Glutamatergic neuron (in vitro differentiated cells): ENCODE results near the gene BAIAP3. TPM values are rescaled to one million over a fixed set of nuclear protein-coding genes. Genes with fewer than 3 reads are reported as not detected.

Experiments used
- DNase-seq: peaks from one replicate; pipeline ENCODE4 v3.0.0; 2022
- H3K27ac Mint-ChIP-seq: one replicate; pipeline ENCODE4 v1.8.0; 2020; ENCODE audit warnings: mild to moderate bottlenecking, mixed read lengths, inconsistent platforms; ENCODE audit not compliant: unreplicated experiment
- H3K27me3 Mint-ChIP-seq: one replicate; pipeline ENCODE4 v1.8.0; 2020; ENCODE audit warnings: mild to moderate bottlenecking, moderate library complexity, mixed read lengths, inconsistent platforms; ENCODE audit not compliant: unreplicated experiment
- H3K36me3 Mint-ChIP-seq: one replicate; pipeline ENCODE4 v1.8.0; 2020; ENCODE audit warnings: mild to moderate bottlenecking, mixed read lengths, inconsistent platforms; ENCODE audit not compliant: unreplicated experiment
- H3K4me1 Mint-ChIP-seq: one replicate; pipeline ENCODE4 v1.8.0; 2020; ENCODE audit warnings: mild to moderate bottlenecking, low read depth, mixed read lengths, inconsistent platforms; ENCODE audit not compliant: unreplicated experiment
- H3K4me3 Mint-ChIP-seq: one replicate; pipeline ENCODE4 v1.8.0; 2020; ENCODE audit warnings: mild to moderate bottlenecking, mixed read lengths, inconsistent platforms; ENCODE audit not compliant: unreplicated experiment
- H3K9me3 Mint-ChIP-seq: one replicate; pipeline ENCODE4 v1.8.0; 2020; ENCODE audit warnings: mild to moderate bottlenecking, moderate library complexity, mixed read lengths, inconsistent platforms; ENCODE audit not compliant: unreplicated experiment
- total RNA-seq: library from RNA; stranded (reverse); fragmentation: NEBNext Ultra II Directional; extraction: Animal tissue kit (Norgen Biotek cat#: 25700); gene quantifications from one replicate; pipeline ENCODE4 v1.2.1, GENCODE V29; 2021; ENCODE audit not compliant: unreplicated experiment
- TF ChIP-seq, protein P1 (sequence below): fragments of 200-600 bp; sonication (generic); IDR thresholded peaks from one replicate; pipeline ENCODE4 v1.5.0; 2021; ENCODE audit not compliant: partially characterized antibody, unreplicated experiment

BAIAP3 gene
- total RNA-seq, 1 donor from 2014 or later: 26.7 TPM

DNA sequence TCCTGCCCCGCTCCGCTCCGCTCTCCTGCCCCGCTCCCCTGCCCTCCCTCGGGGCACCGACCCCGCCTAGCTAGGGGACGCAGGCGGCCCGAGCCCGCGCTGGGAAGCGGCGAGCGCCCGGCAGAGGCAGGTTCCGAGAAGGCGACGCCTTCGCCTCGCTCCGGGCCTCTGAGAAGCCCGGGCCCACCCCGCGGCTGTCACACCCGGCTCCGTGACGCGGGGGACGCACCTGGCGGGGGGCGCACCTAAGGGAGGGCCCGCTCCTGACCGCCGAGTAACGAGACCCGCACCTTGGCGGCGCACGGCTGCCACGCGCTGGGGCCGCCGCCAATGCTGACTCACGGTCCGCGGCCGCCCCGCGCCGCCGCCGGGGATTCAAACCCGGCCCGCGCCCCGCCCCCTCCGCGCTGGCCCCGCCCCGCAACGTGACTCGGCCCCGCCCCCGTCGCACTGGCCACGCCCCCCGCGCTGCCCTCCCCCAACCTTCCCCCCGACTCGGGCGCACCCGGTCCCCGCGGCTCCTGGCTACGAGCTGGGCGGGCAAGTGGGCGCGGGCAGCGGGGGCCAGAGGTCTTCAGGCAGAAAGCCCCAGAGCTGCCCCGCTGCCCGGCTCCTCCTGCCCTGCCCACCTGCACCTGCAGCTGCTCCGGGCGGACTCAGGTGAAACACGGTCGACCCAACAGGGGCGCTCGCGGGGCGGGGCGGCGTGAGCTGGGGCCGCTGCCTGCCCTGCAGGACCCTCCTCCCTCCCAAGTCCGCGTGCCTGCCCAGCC is 46.0 kb downstream of the BAIAP3 start:
- TF ChIP-seq, protein P1, sequence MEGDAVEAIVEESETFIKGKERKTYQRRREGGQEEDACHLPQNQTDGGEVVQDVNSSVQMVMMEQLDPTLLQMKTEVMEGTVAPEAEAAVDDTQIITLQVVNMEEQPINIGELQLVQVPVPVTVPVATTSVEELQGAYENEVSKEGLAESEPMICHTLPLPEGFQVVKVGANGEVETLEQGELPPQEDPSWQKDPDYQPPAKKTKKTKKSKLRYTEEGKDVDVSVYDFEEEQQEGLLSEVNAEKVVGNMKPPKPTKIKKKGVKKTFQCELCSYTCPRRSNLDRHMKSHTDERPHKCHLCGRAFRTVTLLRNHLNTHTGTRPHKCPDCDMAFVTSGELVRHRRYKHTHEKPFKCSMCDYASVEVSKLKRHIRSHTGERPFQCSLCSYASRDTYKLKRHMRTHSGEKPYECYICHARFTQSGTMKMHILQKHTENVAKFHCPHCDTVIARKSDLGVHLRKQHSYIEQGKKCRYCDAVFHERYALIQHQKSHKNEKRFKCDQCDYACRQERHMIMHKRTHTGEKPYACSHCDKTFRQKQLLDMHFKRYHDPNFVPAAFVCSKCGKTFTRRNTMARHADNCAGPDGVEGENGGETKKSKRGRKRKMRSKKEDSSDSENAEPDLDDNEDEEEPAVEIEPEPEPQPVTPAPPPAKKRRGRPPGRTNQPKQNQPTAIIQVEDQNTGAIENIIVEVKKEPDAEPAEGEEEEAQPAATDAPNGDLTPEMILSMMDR: no peak
- peaks cover 12% of the 10 kb centered on the region for H3K9me3 Mint-ChIP-seq
- peak overlapping the region; percentile 77 for H3K27ac Mint-ChIP-seq
- no peaks in the 10 kb centered on the region for H3K36me3 Mint-ChIP-seq
- peak overlapping the region; percentile 87 for H3K4me3 Mint-ChIP-seq
- DNase-seq: peak; percentile 71
- H3K4me1 Mint-ChIP-seq: peaks cover 5% of the 10 kb centered on the region
- H3K27me3 Mint-ChIP-seq: peaks cover 9% of the 10 kb centered on the region

DNA sequence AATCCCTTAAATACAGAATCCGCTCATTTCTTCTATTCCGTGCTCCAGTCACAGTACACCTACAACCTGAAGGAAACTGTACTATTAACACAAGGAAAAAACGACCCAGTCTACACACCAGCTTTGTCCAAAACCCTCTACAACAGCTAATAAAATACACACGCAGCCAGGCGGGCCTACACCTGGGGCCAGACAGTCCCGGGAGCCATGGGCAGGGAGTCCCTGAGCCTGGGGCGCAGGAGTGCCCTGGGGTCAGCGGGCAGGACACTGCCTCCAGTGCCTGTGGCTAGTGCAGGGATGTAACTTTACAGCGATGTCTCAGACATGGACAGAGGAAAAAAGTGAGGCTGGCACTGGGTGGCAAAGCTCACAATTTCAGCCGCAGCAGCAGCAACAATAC is 46.8 kb downstream of the BAIAP3 start:
- H3K9me3 Mint-ChIP-seq: peaks cover 12% of the 10 kb centered on the region
- TF ChIP-seq, protein P1: no peak
- H3K36me3 Mint-ChIP-seq: no peaks in the 10 kb centered on the region
- DNase-seq: no peak
- peaks cover 9% of the 10 kb centered on the region for H3K27me3 Mint-ChIP-seq
- H3K27ac Mint-ChIP-seq: peak overlapping the region; percentile 77
- peak overlapping the region; percentile 87 for H3K4me3 Mint-ChIP-seq
- H3K4me1 Mint-ChIP-seq: peaks cover 5% of the 10 kb centered on the region

DNA sequence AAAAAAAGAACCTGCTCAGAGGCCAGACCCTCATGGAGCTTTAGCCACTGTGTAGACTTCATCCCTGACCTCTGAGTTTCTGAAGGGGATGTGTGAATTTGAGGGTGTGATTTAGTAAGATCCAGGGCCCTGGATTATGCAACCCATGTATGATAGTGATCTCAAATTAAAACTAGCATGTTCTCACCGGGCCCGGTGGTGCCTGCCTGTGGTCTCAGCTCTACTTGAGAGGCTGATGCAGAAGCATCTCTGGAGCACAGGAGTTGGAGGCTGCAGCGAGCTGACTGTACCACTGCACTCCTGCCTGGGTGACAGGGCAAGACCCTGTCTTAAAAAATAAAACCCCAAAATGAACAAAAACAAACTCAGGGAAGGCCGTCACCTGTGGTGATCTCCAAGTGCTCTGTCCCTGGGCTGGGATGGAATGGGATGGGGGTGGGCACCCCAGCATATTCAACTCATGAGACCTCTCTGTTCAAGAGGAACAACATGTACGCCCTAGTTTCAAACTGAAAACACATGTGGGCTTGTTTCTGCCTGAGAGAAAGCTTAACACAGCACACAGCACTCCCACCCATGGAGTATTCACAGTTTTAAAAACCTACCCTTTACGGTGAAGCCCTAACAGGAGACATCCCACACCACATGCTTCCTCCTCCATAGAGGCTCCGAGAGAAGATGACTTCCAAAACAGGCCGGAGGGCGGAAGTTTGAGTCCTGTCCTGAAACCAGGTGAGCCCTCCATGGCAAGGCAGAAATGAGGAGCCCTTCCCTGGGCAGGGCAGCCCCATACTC is 48.4 kb downstream of the BAIAP3 start:
- Mint-ChIP-seq H3K4me1 (peaks cover 5% of the 10 kb centered on the region), H3K36me3 (no peaks in the 10 kb centered on the region), H3K9me3 (peaks cover 10% of the 10 kb centered on the region), H3K27me3 (peaks cover 9% of the 10 kb centered on the region), H3K4me3 (no peak overlapping the region), H3K27ac (no peak overlapping the region)
- TF ChIP-seq, protein P1: no peak
- DNase-seq: no peak

DNA sequence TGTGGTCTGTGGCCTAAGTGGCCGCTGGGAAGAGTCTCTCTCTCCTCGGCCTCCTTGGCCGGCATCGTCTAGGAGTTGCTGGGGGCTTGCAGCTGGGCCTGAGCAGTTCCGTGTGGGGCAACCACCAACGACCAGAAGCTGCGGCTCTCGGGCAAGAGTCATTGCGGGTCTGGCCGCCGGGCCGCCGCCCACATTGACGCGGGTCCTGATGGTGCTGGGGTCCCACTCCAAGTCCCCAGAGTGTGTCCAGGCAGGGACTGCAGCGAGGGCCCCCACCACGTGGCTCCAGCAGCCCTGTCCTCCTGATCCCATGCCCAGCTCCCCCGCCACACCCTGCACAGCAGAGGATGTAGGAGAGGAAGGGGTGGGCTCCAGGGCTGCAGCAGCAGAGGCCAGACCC is 50.1 kb downstream of the BAIAP3 start:
- Mint-ChIP-seq H3K27ac (no peak overlapping the region), H3K27me3 (peaks cover 9% of the 10 kb centered on the region), H3K4me3 (no peak overlapping the region), H3K4me1 (peaks cover 5% of the 10 kb centered on the region), H3K9me3 (peaks cover 7% of the 10 kb centered on the region), H3K36me3 (no peaks in the 10 kb centered on the region)
- no peak for DNase-seq
- TF ChIP-seq, protein P1: no peak

DNA sequence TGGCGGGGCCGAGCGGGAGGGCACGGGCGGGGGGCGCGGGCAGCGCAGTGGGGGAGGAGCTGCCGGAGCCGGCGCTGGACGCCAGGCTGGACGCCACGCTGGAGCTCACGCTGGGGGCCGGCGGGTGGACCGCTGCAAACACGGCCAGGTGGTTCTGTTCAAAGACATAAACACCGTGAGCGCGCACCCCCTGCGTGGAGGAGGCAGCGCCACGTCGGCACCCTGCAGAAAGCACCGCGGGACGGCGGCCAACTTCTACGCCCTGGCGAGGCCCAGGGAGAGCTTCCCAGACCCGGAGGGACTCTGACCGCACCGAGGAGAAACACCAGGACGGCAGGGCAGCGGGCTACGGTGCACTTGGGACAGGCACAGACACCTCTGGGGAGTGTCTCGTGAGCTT is 51.8 kb downstream of the BAIAP3 start:
- Mint-ChIP-seq H3K27ac (no peak overlapping the region), H3K4me3 (no peak overlapping the region), H3K27me3 (peaks cover 2% of the 10 kb centered on the region), H3K4me1 (no peaks in the 10 kb centered on the region), H3K9me3 (peaks cover 3% of the 10 kb centered on the region), H3K36me3 (no peaks in the 10 kb centered on the region)
- no peak for DNase-seq
- TF ChIP-seq, protein P1: no peak
